ENCODE results near the gene RAP1B.

RAP1B gene

DNA sequence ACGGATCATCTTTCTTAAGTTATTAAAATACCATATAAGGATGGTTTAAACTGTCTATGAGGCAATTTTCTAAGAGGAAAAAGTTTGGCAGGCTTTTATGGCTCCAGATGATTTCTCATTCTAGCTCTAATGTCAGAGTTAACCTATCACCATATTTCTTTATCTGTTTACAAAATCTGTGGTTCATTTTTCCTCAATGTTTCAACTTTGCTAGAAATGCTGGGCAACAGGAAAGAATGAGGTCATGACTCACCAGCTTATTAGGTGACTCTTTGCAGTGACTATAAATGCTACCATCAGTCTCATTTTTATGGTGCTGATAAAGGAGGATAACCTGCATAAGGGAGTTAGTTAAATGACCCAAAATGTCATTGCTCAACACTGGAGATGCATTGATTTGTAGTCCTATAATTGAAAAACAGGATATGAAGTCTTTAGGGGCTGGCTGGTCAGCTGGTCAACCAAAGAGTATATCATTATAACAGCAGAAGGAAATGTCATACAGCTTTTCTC is 45.3 kb upstream of the RAP1B start:
- Histone ChIP-seq H3K79me2 (ENCODE audit: low read length) (no peaks in the 10 kb centered on the region), H3K4me1 (ENCODE audit: low read length) (no peaks in the 10 kb centered on the region), H3K27me3 (replicated peaks; ENCODE audit: insufficient read depth, low read length) (no peaks in the 10 kb centered on the region), H3K9me2 (replicated peaks; ENCODE audit: insufficient read depth, low read length) (no peaks in the 10 kb centered on the region), H2AFZ (ENCODE audit: low read length) (no peak overlapping the region), H4K20me1 (ENCODE audit: insufficient read depth, low read length) (no peaks in the 10 kb centered on the region), H3F3A (ENCODE audit: insufficient read depth, low read length) (no peaks in the 10 kb centered on the region), H3K4me3 (ENCODE audit: low read length) (no peak overlapping the region), H3K27ac (ENCODE audit: low read length) (no peak overlapping the region), H3K36me3 (replicated peaks; ENCODE audit: insufficient read depth, low read length) (no peaks in the 10 kb centered on the region), H3K9me3 (replicated peaks; ENCODE audit: insufficient read depth, low read length) (no peaks in the 10 kb centered on the region), H3K4me2 (ENCODE audit: low read depth, low read length) (no peak overlapping the region), H3K9ac (ENCODE audit: low read length) (no peak overlapping the region)
- DNase-seq, result no peak
- no peak for TF ChIP-seq EZH2phosphoT487 (IDR thresholded peaks at IDR 0.05; ENCODE audit: low read length)
- TF ChIP-seq EZH2 (optimal IDR thresholded peaks at IDR 0.05; ENCODE audit: low read depth, low read length), result no peak
- no peak for TF ChIP-seq CTCF (IDR thresholded peaks at IDR 0.05; ENCODE audit: low read length)

GRCh38 chr12:68568922-68569569 is 41.7 kb upstream of the RAP1B start:
- H4K20me1 ChIP-seq (ENCODE audit: insufficient read depth, low read length), result no peaks in the 10 kb centered on the region
- no peaks in the 10 kb centered on the region for H3K9me2 ChIP-seq (replicated peaks; ENCODE audit: insufficient read depth, low read length)
- H3K36me3 ChIP-seq (replicated peaks; ENCODE audit: insufficient read depth, low read length), result no peaks in the 10 kb centered on the region
- no peak overlapping the region for H3K4me3 ChIP-seq (ENCODE audit: low read length)
- TF ChIP-seq EZH2phosphoT487 (IDR thresholded peaks at IDR 0.05; ENCODE audit: low read length), result no peak
- TF ChIP-seq CTCF (IDR thresholded peaks at IDR 0.05; ENCODE audit: low read length), result no peak
- TF ChIP-seq EZH2 (optimal IDR thresholded peaks at IDR 0.05; ENCODE audit: low read depth, low read length), result no peak
- no peak overlapping the region for H3K27ac ChIP-seq (ENCODE audit: low read length)
- H3F3A ChIP-seq (ENCODE audit: insufficient read depth, low read length), result no peaks in the 10 kb centered on the region
- H3K9ac ChIP-seq (ENCODE audit: low read length), result no peak overlapping the region
- H3K4me2 ChIP-seq (ENCODE audit: low read depth, low read length), result no peak overlapping the region
- no peak for DNase-seq
- no peak overlapping the region for H2AFZ ChIP-seq (ENCODE audit: low read length)
- no peaks in the 10 kb centered on the region for H3K4me1 ChIP-seq (ENCODE audit: low read length)
- H3K27me3 ChIP-seq (replicated peaks; ENCODE audit: insufficient read depth, low read length), result no peaks in the 10 kb centered on the region
- H3K79me2 ChIP-seq (ENCODE audit: low read length), result no peaks in the 10 kb centered on the region
- no peaks in the 10 kb centered on the region for H3K9me3 ChIP-seq (replicated peaks; ENCODE audit: insufficient read depth, low read length)

DNA sequence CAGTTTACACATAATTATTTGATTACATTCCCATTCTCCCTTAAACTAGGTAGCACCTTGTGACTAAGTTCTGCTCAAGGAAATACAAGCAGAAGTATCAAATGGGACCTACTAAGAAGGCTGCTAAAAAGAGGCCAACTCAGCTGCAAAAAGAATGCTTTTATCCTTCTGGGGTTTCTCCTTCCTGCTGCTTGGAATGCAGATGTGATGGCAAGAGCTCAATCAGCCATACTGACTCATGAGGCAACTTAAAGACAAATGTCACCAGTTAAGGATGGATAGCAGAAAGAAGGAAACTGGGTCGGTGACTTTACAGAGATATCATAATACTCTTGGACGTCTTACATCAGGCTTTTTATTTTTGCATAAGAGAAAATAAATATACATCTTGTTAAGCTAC is 38.0 kb upstream of the RAP1B start:
- H4K20me1 ChIP-seq (ENCODE audit: insufficient read depth, low read length), result no peaks in the 10 kb centered on the region
- no peaks in the 10 kb centered on the region for H3K27me3 ChIP-seq (replicated peaks; ENCODE audit: insufficient read depth, low read length)
- H3F3A ChIP-seq (ENCODE audit: insufficient read depth, low read length), result no peaks in the 10 kb centered on the region
- H3K79me2 ChIP-seq (ENCODE audit: low read length), result no peaks in the 10 kb centered on the region
- no peak for DNase-seq
- no peaks in the 10 kb centered on the region for H3K4me1 ChIP-seq (ENCODE audit: low read length)
- H3K9me3 ChIP-seq (replicated peaks; ENCODE audit: insufficient read depth, low read length), result no peaks in the 10 kb centered on the region
- no peak overlapping the region for H3K9ac ChIP-seq (ENCODE audit: low read length)
- H3K4me3 ChIP-seq (ENCODE audit: low read length), result no peak overlapping the region
- no peak for TF ChIP-seq EZH2phosphoT487 (IDR thresholded peaks at IDR 0.05; ENCODE audit: low read length)
- no peak for TF ChIP-seq EZH2 (optimal IDR thresholded peaks at IDR 0.05; ENCODE audit: low read depth, low read length)
- TF ChIP-seq CTCF (IDR thresholded peaks at IDR 0.05; ENCODE audit: low read length), result no peak
- no peak overlapping the region for H3K4me2 ChIP-seq (ENCODE audit: low read depth, low read length)
- no peaks in the 10 kb centered on the region for H3K36me3 ChIP-seq (replicated peaks; ENCODE audit: insufficient read depth, low read length)
- no peaks in the 10 kb centered on the region for H3K9me2 ChIP-seq (replicated peaks; ENCODE audit: insufficient read depth, low read length)
- H2AFZ ChIP-seq (ENCODE audit: low read length), result no peak overlapping the region
- H3K27ac ChIP-seq (ENCODE audit: low read length), result no peak overlapping the region

All from MM.1S (cell line).